NB4 (cell line): Measurements from ENCODE around the gene INCENP.

Source experiments
- DNase-seq: peaks from one replicate; pipeline ENCODE4 v3.0.0; 2010; ENCODE audit warnings: low read depth
- H3K4me3 ChIP-seq: one replicate; pipeline ENCODE4 v1.5.1; 2011; ENCODE audit warnings: mild to moderate bottlenecking, low read depth, low read length, moderate library complexity
- CTCF ChIP-seq: IDR thresholded peaks from one replicate; pipeline ENCODE4 v1.5.1; 2012; ENCODE audit warnings: low read depth, low read length
- MAX ChIP-seq: IDR thresholded peaks from 2 replicates; pipeline ENCODE4 v1.6.1; 2011; ENCODE audit warnings: low read depth, low read length
- MYC ChIP-seq: IDR thresholded peaks from 2 replicates; pipeline ENCODE4 v1.6.1; 2011; ENCODE audit warnings: low read depth, low read length
- POLR2A ChIP-seq: IDR thresholded peaks from 2 replicates; pipeline ENCODE4 v1.6.1; 2011; ENCODE audit warnings: mild to moderate bottlenecking; ENCODE audit not compliant: insufficient read length; ENCODE audit errors: extremely low read depth

INCENP gene

DNA sequence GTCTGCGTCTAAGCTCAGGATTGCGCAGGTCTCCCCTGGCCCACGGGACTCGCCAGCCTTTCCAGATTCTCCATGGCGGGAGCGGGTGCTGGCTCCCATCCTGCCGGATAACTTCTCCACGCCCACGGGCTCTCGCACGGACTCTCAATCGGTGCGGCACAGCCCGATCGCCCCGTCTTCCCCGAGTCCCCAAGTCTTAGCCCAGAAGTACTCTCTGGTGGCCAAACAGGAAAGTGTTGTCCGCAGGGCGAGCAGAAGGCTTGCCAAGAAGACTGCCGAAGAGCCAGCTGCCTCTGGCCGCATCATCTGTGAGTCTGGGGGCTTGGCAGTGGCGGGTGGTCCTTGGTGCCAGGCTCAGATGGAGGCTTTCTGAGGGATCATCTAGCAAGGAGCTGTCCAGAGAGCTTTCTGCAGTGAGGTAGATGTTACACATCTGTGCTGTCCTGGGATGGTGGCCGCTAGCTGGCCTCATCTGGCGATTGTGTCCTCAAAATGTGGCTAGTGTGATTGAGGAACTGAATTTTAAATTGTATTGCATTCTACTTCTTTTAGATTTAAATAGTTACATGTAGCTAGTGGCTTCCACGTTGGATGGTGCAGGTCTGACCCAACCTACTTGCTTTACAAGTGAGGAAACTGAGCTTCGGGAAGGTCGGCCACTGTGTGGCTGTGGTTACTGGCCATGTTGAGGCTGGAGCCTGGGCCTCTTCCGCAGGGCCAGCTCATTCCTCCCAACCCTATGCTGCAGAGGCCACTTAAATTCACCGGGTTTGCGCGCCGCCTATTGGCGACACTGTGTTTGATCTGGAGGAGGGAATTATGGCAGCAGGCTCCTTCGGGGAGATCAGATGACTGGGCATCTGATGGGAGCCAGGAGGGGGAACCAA, 6.7 kb downstream of the INCENP start:
- TF ChIP-seq MAX (no peak), POLR2A (no peak), MYC (no peak)
- no peak for DNase-seq

DNA sequence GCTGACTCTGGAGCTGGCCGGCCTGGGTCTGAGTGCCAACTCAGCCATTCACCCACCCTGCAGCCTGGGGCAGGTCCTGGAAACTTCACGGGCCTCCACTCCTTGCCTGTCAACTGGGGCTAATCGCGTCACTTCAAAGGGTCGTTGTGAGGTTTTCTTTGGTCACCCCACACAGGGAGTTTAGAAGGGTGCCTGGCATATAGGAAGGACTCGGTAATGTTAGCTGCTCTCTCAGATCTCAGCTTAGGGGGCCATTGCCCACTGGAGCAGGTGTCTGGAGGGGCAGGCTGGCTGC, 7.3 kb downstream of the INCENP start:
- DNase-seq = no peak
- TF ChIP-seq MYC = no peak
- no peak for TF ChIP-seq MAX
- TF ChIP-seq CTCF = no peak
- TF ChIP-seq POLR2A = no peak
- no peak overlapping the region for H3K4me3 ChIP-seq

More for the DNA sequence above, 6.7 kb downstream of the INCENP start:
- H3K4me3 ChIP-seq = no peak overlapping the region

- DNase-seq = no peak
- no peak for TF ChIP-seq CTCF
- no peak for TF ChIP-seq MAX
- TF ChIP-seq MYC = no peak
- no peak for TF ChIP-seq POLR2A
- H3K4me3 ChIP-seq = no peak overlapping the region
Measured at GRCh38 chr11:62132191-62132590, 8.4 kb downstream of the INCENP start.

DNA sequence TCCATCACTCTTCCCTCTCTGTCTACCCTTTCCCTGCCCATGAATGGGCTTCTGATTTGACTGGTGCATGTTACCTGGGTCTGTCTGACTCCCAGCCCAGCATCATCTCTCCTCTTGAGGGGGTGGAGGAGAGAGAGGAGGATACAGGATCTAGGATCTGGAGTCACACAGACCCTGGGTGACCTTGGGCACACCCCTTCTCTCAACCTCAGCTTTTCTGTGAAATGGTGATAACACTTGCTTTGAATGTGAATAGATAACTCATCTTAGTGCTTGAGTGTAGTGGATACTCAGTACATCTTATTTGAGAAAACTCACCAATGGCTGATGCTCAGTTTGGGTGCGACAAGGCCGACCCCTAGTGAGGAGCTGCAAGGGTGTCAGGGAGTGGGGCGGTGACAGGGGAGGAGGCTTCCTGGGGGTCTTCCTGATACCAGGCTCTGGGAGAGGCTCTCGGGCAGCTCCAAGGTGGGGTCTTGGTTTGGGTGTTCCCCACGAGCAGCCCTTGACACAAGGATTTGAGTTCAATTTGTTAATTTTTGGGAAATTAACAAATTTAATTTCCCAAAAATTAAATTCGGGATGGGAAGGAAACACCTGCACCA, 9.0 kb downstream of the INCENP start:
- no peak overlapping the region for H3K4me3 ChIP-seq
- no peak for DNase-seq
- TF ChIP-seq MAX (no peak), MYC (no peak), POLR2A (no peak), CTCF (no peak)

DNA sequence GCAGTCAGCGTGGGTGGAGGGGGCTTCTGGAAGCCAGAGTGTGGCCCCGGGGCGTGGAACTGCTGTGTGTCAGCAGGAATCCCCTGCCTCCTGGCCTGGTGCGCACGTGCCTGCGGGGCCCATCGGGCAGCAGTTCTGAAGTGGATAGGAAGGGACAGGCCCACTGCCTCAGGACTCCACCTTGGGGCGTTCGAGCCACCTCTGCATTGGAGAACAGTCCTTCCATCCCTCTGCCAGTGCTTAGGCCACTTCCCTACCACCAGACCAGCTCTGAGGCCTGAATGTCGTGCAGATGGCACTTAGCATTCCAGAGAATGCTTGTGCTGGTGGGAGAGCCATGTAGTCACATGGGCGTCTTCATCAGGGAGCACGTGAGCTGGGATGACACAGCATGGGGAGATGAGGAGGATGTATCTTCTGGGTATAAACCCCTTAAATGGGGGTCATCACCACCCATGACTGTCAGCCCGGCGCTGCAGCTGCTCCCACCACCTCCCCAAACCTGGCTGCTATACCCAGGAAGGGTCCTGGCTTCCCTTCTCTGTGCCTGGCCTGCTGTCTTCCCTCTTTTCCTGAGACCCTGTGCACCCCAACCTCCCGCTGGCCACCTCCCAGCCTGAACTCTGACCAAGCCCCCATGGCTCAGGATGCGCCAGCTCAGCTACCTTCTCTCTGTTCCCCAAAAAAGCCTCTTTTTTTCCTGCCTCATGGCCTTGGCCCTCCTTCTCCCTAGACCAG, 9.7 kb downstream of the INCENP start:
- no peak for TF ChIP-seq MYC
- TF ChIP-seq CTCF = no peak
- no peak for TF ChIP-seq POLR2A
- TF ChIP-seq MAX = no peak
- DNase-seq = no peak
- H3K4me3 ChIP-seq = no peak overlapping the region
